K562 (cell line): Measurements from ENCODE around the gene HSPA1L. TPM values are rescaled to one million over a fixed set of nuclear protein-coding genes. Genes with fewer than 3 reads are reported as not detected.

ENCODE experiments used
- ATF1 ChIP-seq, 2 experiments: fragments of 450-650 bp in 1 of 2; IDR thresholded peaks; 2 replicates each; pipeline ENCODE4 v1.6.1; 2016; ENCODE audit warnings: missing compliant biosample characterization in 1 of 2, missing genetic modification characterization in 1 of 2
- FOXA3 ChIP-seq, 2 experiments: fragments of 450-650 bp in 1 of 2; sonication (generic) in 1 of 2; formaldehyde crosslinking; IDR thresholded peaks in 1 of 2; conservative IDR thresholded peaks in 1 of 2; 2 replicates each; pipeline versions ENCODE4 v1.4.0 to v1.8.0; 2020 to 2022; ENCODE audit warnings: mild to moderate bottlenecking in 2 of 2, missing genetic modification reagents in 1 of 2
- NR1H2 ChIP-seq: sonication (generic); formaldehyde crosslinking; IDR thresholded peaks from 2 replicates; pipeline ENCODE4 v1.4.0; 2020; ENCODE audit warnings: mild to moderate bottlenecking, missing genetic modification reagents
- RBM22 ChIP-seq: fragments of 200-400 bp; formaldehyde crosslinking; IDR thresholded peaks from 2 replicates; pipeline ENCODE4 v1.6.1; 2018; ENCODE audit warnings: low read length, low read depth; ENCODE audit not compliant: poor library complexity, severe bottlenecking
- SNRNP70 ChIP-seq: fragments of 200-400 bp; formaldehyde crosslinking; optimal IDR thresholded peaks from 2 replicates; pipeline ENCODE3; 2017; ENCODE audit warnings: low read depth, low read length
- SP2 ChIP-seq: IDR thresholded peaks from 2 replicates; pipeline ENCODE4 v1.6.1; 2011; ENCODE audit warnings: mild to moderate bottlenecking, low read depth, low read length, moderate library complexity; ENCODE audit not compliant: poor library complexity, severe bottlenecking; ENCODE audit errors: extremely low read depth
- SREBF2 ChIP-seq: sonication (generic); formaldehyde crosslinking; IDR thresholded peaks from 2 replicates; pipeline ENCODE4 v1.4.0; 2020; ENCODE audit warnings: mild to moderate bottlenecking, missing genetic modification reagents
- YBX1 ChIP-seq: fragments of 450-650 bp; IDR thresholded peaks from 2 replicates; pipeline ENCODE4 v1.7.1; 2016; ENCODE audit warnings: mild to moderate bottlenecking
- ZNF253 ChIP-seq: fragments of 250-450 bp; sonication (Bioruptor Pico); conservative IDR thresholded peaks from 2 replicates; pipeline ENCODE4 v1.6.1; 2021; ENCODE audit warnings: mild to moderate bottlenecking
- ZNF655 ChIP-seq: fragments of 250-450 bp; sonication (Bioruptor Pico); IDR thresholded peaks from 2 replicates; pipeline ENCODE4 v1.5.0; 2021
- polyA plus RNA-seq, 8 experiments: library from polyadenylated mRNA; depleted of rRNA in 4 of 8; stranded (reverse) in 5 of 8; unstranded in 3 of 8; fragments of >200 nt; fragmentation: Nextera tagmentation in 2 of 8; fragmentation: Illumina TruSeq in 1 of 8; extraction: Ambion mirVana in 2 of 8; extraction: Trizol in 1 of 8; gene quantifications; 2 replicates each; pipeline versions ENCODE4 v1.2.1 to v1.2.3, GENCODE V29; 2011 to 2014; ENCODE audit warnings: inconsistent platforms in 1 of 8, missing spikeins in 1 of 8
- total RNA-seq, 7 experiments: library from RNA; depleted of rRNA in 6 of 7; stranded (reverse); fragments of >200 nt in 6 of 7; fragmentation: Illumina TruSeq in 2 of 7; extraction: Trizol in 2 of 7; gene quantifications; 2 replicates each; pipeline versions ENCODE4 v1.2.1 to v1.2.3, GENCODE V29; 2011 to 2021; ENCODE audit warnings: low replicate concordance in 1 of 7
- TF ChIP-seq, protein P1 (sequence below): fragments of 450-650 bp; IDR thresholded peaks from 2 replicates; pipeline ENCODE4 v1.6.1; 2016; ENCODE audit warnings: borderline replicate concordance
- TF ChIP-seq, protein P2 (sequence below): sonication (generic); formaldehyde crosslinking; IDR thresholded peaks from 2 replicates; pipeline ENCODE4 v1.8.1; 2023; ENCODE audit warnings: mild to moderate bottlenecking, missing genetic modification reagents
- TF ChIP-seq, protein P3 (sequence below): sonication (generic); formaldehyde crosslinking; IDR thresholded peaks from 2 replicates; pipeline ENCODE4 v1.8.1; 2023; ENCODE audit warnings: missing genetic modification reagents, mild to moderate bottlenecking, borderline replicate concordance
- TF ChIP-seq, protein P4 (sequence below): IDR thresholded peaks from 3 replicates; pipeline ENCODE4 v1.6.1; 2011; ENCODE audit warnings: borderline replicate concordance, mild to moderate bottlenecking; ENCODE audit not compliant: insufficient read length, insufficient read depth

HSPA1L gene
- total and polyA plus RNA-seq, 9 of the 15 experiments (the other 6 are each of a cell fraction or from before 2014, with no cell fraction given), result 0.14 to 2.1 (median 1.3) TPM

DNA sequence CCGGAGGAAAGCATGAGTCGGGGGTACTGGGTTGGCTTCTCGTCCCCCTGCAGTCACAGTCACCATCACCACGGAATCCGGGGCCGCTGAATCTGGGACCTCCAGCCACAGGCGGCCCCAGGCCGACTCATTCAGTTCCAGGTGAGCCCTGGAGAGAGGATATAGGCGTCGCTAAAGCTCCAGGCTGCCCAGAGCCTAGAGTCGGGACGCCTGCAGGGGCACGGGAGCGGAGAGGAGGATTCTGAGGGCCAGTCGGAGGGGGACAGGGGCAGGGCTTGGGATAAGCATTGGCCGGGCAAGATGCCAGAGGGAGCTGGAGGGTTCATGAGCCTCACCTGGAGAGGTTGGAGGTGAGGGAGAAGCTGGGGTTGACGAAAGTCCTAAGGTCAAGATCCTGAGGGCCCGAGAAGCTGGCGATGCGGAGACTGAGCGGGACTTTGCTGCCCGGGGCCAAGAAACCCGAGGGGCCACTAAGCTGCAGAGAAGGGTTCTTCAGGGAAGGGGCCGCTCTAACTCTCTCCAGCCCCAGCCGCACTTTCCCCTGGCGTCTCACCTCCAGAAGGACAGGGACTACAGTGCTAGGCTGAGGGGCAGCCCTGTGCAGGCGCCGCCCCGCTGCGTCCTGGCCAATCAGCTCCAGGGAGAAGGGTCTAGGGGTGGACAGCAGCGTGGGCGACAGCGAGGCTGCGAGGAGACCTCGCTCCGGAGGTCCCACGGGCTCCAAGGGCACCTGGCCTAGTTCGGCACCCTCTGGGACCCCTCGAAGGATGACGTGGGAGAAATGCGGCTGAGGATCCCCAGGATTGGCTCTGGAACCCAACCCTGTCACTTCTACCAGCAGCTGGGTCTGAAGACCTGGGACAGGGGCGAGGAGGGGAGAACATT, 48.9 kb downstream of the HSPA1L start (continued):
- peak; percentile 48 for TF ChIP-seq RBM22
- no peak for TF ChIP-seq YBX1
- TF ChIP-seq SREBF2, result no peak
- no peak for TF ChIP-seq SNRNP70
- TF ChIP-seq NR1H2 (CRISPR knock-in tag), result no peak
- TF ChIP-seq, protein P1, sequence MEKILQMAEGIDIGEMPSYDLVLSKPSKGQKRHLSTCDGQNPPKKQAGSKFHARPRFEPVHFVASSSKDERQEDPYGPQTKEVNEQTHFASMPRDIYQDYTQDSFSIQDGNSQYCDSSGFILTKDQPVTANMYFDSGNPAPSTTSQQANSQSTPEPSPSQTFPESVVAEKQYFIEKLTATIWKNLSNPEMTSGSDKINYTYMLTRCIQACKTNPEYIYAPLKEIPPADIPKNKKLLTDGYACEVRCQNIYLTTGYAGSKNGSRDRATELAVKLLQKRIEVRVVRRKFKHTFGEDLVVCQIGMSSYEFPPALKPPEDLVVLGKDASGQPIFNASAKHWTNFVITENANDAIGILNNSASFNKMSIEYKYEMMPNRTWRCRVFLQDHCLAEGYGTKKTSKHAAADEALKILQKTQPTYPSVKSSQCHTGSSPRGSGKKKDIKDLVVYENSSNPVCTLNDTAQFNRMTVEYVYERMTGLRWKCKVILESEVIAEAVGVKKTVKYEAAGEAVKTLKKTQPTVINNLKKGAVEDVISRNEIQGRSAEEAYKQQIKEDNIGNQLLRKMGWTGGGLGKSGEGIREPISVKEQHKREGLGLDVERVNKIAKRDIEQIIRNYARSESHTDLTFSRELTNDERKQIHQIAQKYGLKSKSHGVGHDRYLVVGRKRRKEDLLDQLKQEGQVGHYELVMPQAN, result no peak
- TF ChIP-seq, protein P2, sequence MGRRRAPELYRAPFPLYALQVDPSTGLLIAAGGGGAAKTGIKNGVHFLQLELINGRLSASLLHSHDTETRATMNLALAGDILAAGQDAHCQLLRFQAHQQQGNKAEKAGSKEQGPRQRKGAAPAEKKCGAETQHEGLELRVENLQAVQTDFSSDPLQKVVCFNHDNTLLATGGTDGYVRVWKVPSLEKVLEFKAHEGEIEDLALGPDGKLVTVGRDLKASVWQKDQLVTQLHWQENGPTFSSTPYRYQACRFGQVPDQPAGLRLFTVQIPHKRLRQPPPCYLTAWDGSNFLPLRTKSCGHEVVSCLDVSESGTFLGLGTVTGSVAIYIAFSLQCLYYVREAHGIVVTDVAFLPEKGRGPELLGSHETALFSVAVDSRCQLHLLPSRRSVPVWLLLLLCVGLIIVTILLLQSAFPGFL, result no peak
- TF ChIP-seq SP2, result no peak
- TF ChIP-seq, protein P3, sequence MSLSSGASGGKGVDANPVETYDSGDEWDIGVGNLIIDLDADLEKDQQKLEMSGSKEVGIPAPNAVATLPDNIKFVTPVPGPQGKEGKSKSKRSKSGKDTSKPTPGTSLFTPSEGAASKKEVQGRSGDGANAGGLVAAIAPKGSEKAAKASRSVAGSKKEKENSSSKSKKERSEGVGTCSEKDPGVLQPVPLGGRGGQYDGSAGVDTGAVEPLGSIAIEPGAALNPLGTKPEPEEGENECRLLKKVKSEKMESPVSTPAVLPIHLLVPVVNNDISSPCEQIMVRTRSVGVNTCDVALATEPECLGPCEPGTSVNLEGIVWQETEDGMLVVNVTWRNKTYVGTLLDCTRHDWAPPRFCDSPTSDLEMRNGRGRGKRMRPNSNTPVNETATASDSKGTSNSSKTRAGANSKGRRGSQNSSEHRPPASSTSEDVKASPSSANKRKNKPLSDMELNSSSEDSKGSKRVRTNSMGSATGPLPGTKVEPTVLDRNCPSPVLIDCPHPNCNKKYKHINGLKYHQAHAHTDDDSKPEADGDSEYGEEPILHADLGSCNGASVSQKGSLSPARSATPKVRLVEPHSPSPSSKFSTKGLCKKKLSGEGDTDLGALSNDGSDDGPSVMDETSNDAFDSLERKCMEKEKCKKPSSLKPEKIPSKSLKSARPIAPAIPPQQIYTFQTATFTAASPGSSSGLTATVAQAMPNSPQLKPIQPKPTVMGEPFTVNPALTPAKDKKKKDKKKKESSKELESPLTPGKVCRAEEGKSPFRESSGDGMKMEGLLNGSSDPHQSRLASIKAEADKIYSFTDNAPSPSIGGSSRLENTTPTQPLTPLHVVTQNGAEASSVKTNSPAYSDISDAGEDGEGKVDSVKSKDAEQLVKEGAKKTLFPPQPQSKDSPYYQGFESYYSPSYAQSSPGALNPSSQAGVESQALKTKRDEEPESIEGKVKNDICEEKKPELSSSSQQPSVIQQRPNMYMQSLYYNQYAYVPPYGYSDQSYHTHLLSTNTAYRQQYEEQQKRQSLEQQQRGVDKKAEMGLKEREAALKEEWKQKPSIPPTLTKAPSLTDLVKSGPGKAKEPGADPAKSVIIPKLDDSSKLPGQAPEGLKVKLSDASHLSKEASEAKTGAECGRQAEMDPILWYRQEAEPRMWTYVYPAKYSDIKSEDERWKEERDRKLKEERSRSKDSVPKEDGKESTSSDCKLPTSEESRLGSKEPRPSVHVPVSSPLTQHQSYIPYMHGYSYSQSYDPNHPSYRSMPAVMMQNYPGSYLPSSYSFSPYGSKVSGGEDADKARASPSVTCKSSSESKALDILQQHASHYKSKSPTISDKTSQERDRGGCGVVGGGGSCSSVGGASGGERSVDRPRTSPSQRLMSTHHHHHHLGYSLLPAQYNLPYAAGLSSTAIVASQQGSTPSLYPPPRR (CRISPR knock-in tag), result no peak
- TF ChIP-seq, protein P4, sequence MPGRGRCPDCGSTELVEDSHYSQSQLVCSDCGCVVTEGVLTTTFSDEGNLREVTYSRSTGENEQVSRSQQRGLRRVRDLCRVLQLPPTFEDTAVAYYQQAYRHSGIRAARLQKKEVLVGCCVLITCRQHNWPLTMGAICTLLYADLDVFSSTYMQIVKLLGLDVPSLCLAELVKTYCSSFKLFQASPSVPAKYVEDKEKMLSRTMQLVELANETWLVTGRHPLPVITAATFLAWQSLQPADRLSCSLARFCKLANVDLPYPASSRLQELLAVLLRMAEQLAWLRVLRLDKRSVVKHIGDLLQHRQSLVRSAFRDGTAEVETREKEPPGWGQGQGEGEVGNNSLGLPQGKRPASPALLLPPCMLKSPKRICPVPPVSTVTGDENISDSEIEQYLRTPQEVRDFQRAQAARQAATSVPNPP, result no peak
- TF ChIP-seq ZNF655, result no peak
- no peak for TF ChIP-seq ATF1 (CRISPR knock-in tag; IDR thresholded peaks at IDR 0.05)
- no peak for TF ChIP-seq ATF1 (tag; IDR thresholded peaks at IDR 0.05)
- 0 out of 4 replicates have a peak, but pooled peaks of 1 of the 2 experiments have one; percentile 20 for TF ChIP-seq FOXA3 (CRISPR knock-in tag; conservative IDR thresholded peaks at IDR 0.05 in 1 of 2, IDR thresholded peaks at IDR 0.05 in 1 of 2)
- TF ChIP-seq ZNF253, result no peak
